Glutamatergic neuron (in vitro differentiated cells): ENCODE measurements around the gene PSEN1. TPM values are rescaled to one million over a fixed set of nuclear protein-coding genes. Genes with fewer than 3 reads are reported as not detected.

Experiments
- DNase-seq: peaks from one replicate; pipeline ENCODE4 v3.0.0; 2022
- H3K27ac Mint-ChIP-seq: one replicate; pipeline ENCODE4 v1.8.0; 2020; ENCODE audit warnings: mild to moderate bottlenecking, mixed read lengths, inconsistent platforms; ENCODE audit not compliant: unreplicated experiment
- H3K27me3 Mint-ChIP-seq: one replicate; pipeline ENCODE4 v1.8.0; 2020; ENCODE audit warnings: mild to moderate bottlenecking, moderate library complexity, mixed read lengths, inconsistent platforms; ENCODE audit not compliant: unreplicated experiment
- H3K36me3 Mint-ChIP-seq: one replicate; pipeline ENCODE4 v1.8.0; 2020; ENCODE audit warnings: mild to moderate bottlenecking, mixed read lengths, inconsistent platforms; ENCODE audit not compliant: unreplicated experiment
- H3K4me1 Mint-ChIP-seq: one replicate; pipeline ENCODE4 v1.8.0; 2020; ENCODE audit warnings: mild to moderate bottlenecking, low read depth, mixed read lengths, inconsistent platforms; ENCODE audit not compliant: unreplicated experiment
- H3K4me3 Mint-ChIP-seq: one replicate; pipeline ENCODE4 v1.8.0; 2020; ENCODE audit warnings: mild to moderate bottlenecking, mixed read lengths, inconsistent platforms; ENCODE audit not compliant: unreplicated experiment
- H3K9me3 Mint-ChIP-seq: one replicate; pipeline ENCODE4 v1.8.0; 2020; ENCODE audit warnings: mild to moderate bottlenecking, moderate library complexity, mixed read lengths, inconsistent platforms; ENCODE audit not compliant: unreplicated experiment
- total RNA-seq: library from RNA; stranded (reverse); fragmentation: NEBNext Ultra II Directional; extraction: Animal tissue kit (Norgen Biotek cat#: 25700); gene quantifications from one replicate; pipeline ENCODE4 v1.2.1, GENCODE V29; 2021; ENCODE audit not compliant: unreplicated experiment
- TF ChIP-seq, protein P1 (sequence below): fragments of 200-600 bp; sonication (generic); IDR thresholded peaks from one replicate; pipeline ENCODE4 v1.5.0; 2021; ENCODE audit not compliant: partially characterized antibody, unreplicated experiment

The PSEN1 gene
- total RNA-seq, 1 donor from 2014 or later = 79.7 TPM

- TF ChIP-seq, protein P1, sequence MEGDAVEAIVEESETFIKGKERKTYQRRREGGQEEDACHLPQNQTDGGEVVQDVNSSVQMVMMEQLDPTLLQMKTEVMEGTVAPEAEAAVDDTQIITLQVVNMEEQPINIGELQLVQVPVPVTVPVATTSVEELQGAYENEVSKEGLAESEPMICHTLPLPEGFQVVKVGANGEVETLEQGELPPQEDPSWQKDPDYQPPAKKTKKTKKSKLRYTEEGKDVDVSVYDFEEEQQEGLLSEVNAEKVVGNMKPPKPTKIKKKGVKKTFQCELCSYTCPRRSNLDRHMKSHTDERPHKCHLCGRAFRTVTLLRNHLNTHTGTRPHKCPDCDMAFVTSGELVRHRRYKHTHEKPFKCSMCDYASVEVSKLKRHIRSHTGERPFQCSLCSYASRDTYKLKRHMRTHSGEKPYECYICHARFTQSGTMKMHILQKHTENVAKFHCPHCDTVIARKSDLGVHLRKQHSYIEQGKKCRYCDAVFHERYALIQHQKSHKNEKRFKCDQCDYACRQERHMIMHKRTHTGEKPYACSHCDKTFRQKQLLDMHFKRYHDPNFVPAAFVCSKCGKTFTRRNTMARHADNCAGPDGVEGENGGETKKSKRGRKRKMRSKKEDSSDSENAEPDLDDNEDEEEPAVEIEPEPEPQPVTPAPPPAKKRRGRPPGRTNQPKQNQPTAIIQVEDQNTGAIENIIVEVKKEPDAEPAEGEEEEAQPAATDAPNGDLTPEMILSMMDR = no peak
- no peak for DNase-seq
- H3K36me3 Mint-ChIP-seq = no peaks in the 10 kb centered on the region
- peaks cover 6% of the 10 kb centered on the region for H3K27me3 Mint-ChIP-seq
- peaks cover 2% of the 10 kb centered on the region for H3K4me1 Mint-ChIP-seq
- H3K4me3 Mint-ChIP-seq = no peak overlapping the region
- peaks cover 1% of the 10 kb centered on the region for H3K9me3 Mint-ChIP-seq
- H3K27ac Mint-ChIP-seq = no peak overlapping the region
These were observed 121.8 kb downstream of the PSEN1 start for GRCh38 chr14:73258076-73258475.

GRCh38 chr14:73258845-73259611 lies 122.7 kb downstream of the PSEN1 start:
- peaks cover 3% of the 10 kb centered on the region for H3K9me3 Mint-ChIP-seq
- H3K4me1 Mint-ChIP-seq = peaks cover 4% of the 10 kb centered on the region

DNA sequence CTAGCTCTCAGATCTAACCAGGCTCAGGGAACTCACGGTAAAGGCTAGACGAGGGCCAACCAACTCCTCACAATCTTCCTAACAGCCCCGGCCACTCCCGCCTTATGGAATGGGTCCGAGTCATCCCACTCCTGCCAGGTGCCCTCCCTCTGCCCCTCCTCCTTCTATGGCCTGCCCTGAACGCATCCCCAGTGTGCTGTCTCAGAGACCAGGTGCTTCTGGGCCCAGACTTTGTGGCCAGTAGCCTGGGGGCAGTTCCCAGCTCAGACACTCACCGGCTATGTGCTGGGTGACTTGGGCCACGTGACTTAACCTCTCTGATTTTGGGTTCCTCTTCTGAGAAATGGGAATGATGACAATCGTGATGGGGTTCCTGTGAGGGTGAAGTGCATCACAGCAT lies 123.5 kb downstream of the PSEN1 start:
- Mint-ChIP-seq H3K4me1 (peaks cover 4% of the 10 kb centered on the region), H3K4me3 (no peak overlapping the region), H3K27ac (no peak overlapping the region), H3K27me3 (peaks cover 4% of the 10 kb centered on the region), H3K9me3 (peaks cover 2% of the 10 kb centered on the region), H3K36me3 (no peaks in the 10 kb centered on the region)
- no peak for DNase-seq
- TF ChIP-seq, protein P1 = no peak

More at GRCh38 chr14:73258845-73259611, 122.7 kb downstream of the PSEN1 start:
- Mint-ChIP-seq H3K27me3 (peaks cover 4% of the 10 kb centered on the region), H3K27ac (no peak overlapping the region), H3K4me3 (no peak overlapping the region), H3K36me3 (no peaks in the 10 kb centered on the region)
- no peak for DNase-seq
- TF ChIP-seq, protein P1 = no peak

DNA sequence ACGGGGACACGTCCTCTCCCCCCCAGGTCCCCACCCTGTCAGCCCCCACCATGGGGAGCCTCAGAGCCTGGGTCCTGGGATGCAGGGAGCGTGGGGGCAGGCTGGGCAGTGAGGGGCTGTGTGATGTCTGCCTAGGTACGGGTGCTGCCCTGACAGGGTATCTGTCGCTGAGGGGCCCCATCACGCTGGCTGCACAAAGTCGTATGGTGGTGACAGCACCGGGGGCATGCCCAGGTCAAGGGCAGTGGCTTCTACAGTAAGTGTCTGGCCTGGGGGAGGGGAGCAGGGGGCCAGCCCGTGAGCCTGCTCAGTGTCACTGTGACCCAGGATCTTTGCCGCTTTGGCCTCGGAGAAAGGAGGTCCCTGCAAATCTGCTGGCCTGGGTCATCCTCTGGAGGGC lies 124.3 kb downstream of the PSEN1 start:
- no peak overlapping the region for H3K4me3 Mint-ChIP-seq
- DNase-seq = no peak
- H3K27me3 Mint-ChIP-seq = peaks cover 4% of the 10 kb centered on the region
- TF ChIP-seq, protein P1 = no peak
- H3K9me3 Mint-ChIP-seq = peaks cover 2% of the 10 kb centered on the region
- H3K27ac Mint-ChIP-seq = no peak overlapping the region
- peaks cover 6% of the 10 kb centered on the region for H3K4me1 Mint-ChIP-seq
- no peaks in the 10 kb centered on the region for H3K36me3 Mint-ChIP-seq

GRCh38 chr14:73261075-73261474 lies 124.8 kb downstream of the PSEN1 start:
- Mint-ChIP-seq H3K4me3 (no peak overlapping the region), H3K27me3 (peaks cover 4% of the 10 kb centered on the region), H3K36me3 (no peaks in the 10 kb centered on the region), H3K9me3 (peaks cover 6% of the 10 kb centered on the region), H3K27ac (no peak overlapping the region), H3K4me1 (peaks cover 6% of the 10 kb centered on the region)
- TF ChIP-seq, protein P1 = no peak
- no peak for DNase-seq
